Effector memory CD8-positive, alpha-beta T cell (primary cell): Measurements from ENCODE around the gene VSX2.

Experiments
- ATAC-seq: fragments of 150-1000 bp; cut with Tn5 transposase; replicated peaks from 2 replicates; pipeline ENCODE4 v1.10.0; 2021; ENCODE audit warnings: mild to moderate bottlenecking, moderate library complexity
- DNase-seq, 3 experiments: peaks; one replicate each; pipeline ENCODE4 v3.0.0; 2021
- H3K27ac Mint-ChIP-seq, 2 donors: one replicate each; pipeline ENCODE4 v1.8.0; 2022; ENCODE audit warnings: mild to moderate bottlenecking in 2 of 2, mixed read lengths in 2 of 2, moderate library complexity in 2 of 2
- H3K27me3 Mint-ChIP-seq, 2 donors: one replicate each; pipeline ENCODE4 v1.8.0; 2022; ENCODE audit warnings: mixed read lengths in 2 of 2
- H3K36me3 Mint-ChIP-seq: one replicate; pipeline ENCODE4 v1.8.0; 2022; ENCODE audit warnings: mild to moderate bottlenecking, moderate library complexity, mixed read lengths; ENCODE audit not compliant: insufficient read depth
- H3K4me1 Mint-ChIP-seq, 2 donors: one replicate each; pipeline ENCODE4 v1.8.0; 2022; ENCODE audit warnings: low read depth in 2 of 2, mixed read lengths in 2 of 2
- H3K4me3 Mint-ChIP-seq, 2 donors: one replicate each; pipeline ENCODE4 v1.8.0; 2022; ENCODE audit warnings: mild to moderate bottlenecking in 2 of 2, mixed read lengths in 2 of 2, moderate library complexity in 2 of 2
- H3K9me3 Mint-ChIP-seq, 2 donors: one replicate each; pipeline ENCODE4 v1.8.0; 2022; ENCODE audit warnings: mixed read lengths in 2 of 2

VSX2 gene

DNA sequence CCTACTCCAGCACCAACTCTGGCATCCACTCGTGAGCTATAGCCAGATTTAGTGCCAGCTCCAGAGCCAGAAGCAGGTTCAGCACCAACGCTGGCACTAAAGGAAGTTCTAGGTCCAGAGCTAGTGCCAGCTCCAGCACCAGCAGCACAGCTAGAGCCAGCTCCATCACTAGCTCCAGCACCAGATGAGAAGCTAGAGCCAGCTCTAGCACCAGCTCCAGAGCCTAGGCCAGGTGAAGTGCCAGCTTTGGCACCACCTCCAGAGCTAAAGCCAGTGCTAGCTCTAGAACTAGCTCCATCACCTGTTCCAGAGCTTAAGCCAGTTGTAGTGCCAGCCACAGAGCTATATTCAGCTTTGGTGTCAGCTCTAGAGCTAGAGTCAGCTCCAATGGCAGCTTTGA lies 38.8 kb downstream of the VSX2 start:
- Mint-ChIP-seq H3K27ac (no peak overlapping the region), H3K36me3 (peaks cover 12% of the 10 kb centered on the region), H3K27me3 (peaks cover 0 to 6% of the 10 kb centered on the region in 2 donors), H3K9me3 (peaks cover 0 to 5% of the 10 kb centered on the region in 2 donors), H3K4me3 (no peak overlapping the region), H3K4me1 (no peaks in the 10 kb centered on the region)
- no peak for DNase-seq
- no peak for ATAC-seq

- H3K27me3 Mint-ChIP-seq, result no peaks in the 10 kb centered on the region
- peaks cover 31% of the 10 kb centered on the region for H3K36me3 Mint-ChIP-seq
- peaks cover 0 to 5% of the 10 kb centered on the region in 2 donors for H3K9me3 Mint-ChIP-seq
- no peak overlapping the region for H3K4me3 Mint-ChIP-seq
- H3K27ac Mint-ChIP-seq, result no peak overlapping the region
- no peak for DNase-seq
- no peak for ATAC-seq
- H3K4me1 Mint-ChIP-seq, result peaks cover 0 to 2% of the 10 kb centered on the region in 2 donors
Measured at GRCh38 chr14:74281069-74281468, 41.8 kb downstream of the VSX2 start.

GRCh38 chr14:74286736-74287135 lies 47.5 kb downstream of the VSX2 start:
- no peak for ATAC-seq
- Mint-ChIP-seq H3K27me3 (no peaks in the 10 kb centered on the region), H3K4me1 (peaks cover 0 to 2% of the 10 kb centered on the region in 2 donors), H3K36me3 (peaks cover 61% of the 10 kb centered on the region), H3K27ac (peak overlapping the region in 1 of 2 donors; percentile 68), H3K9me3 (no peaks in the 10 kb centered on the region), H3K4me3 (no peak overlapping the region)
- DNase-seq, result no peak

DNA sequence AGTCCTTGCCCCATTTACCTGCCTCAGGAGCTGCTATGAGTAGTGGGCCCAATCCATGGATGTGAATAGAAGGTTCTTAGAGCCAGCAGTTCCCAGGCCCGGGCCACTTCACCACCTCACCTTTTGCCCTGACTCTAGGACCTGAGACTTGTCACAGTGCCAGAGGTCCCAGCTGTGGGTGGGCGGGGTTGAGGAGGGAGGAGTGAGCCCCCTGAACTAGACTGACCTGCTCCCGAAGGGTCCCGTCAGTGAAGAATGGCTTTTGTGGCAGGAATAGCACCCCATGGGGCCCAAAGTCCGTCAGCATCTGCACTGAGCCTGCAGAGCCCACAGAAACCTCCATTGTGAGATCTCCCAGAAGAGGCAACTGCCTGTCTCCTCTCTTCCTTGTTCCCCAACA lies 50.6 kb downstream of the VSX2 start:
- Mint-ChIP-seq H3K36me3 (peaks cover 45% of the 10 kb centered on the region), H3K4me3 (no peak overlapping the region), H3K4me1 (peaks cover 0 to 2% of the 10 kb centered on the region in 2 donors), H3K9me3 (no peaks in the 10 kb centered on the region), H3K27me3 (no peaks in the 10 kb centered on the region), H3K27ac (no peak overlapping the region)
- ATAC-seq (no peak), DNase-seq (no peak)

DNA sequence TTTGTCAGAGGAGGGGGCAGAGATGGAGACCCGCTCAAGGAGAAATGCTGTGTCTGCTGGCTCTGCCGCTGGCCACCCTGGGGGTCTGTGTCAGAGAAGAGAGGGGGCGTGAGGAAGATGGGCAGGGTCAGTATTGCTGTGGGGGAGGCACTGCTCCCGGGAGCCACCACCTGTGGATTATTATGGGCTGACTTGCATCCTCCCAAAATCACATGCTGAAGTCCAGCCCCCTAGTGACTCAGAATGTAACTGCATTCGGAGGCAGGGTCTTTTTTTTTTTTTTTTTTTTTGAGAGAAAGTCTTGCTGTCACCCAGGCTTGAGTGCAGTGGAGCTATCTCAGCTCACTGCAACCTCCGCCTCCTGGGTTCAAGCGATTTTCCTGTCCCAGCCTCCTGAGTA lies 51.2 kb downstream of the VSX2 start:
- no peak for ATAC-seq
- peaks cover 0 to 2% of the 10 kb centered on the region in 2 donors for H3K4me1 Mint-ChIP-seq
- H3K9me3 Mint-ChIP-seq, result no peaks in the 10 kb centered on the region
- no peak for DNase-seq
- H3K4me3 Mint-ChIP-seq, result no peak overlapping the region
- H3K36me3 Mint-ChIP-seq, result peaks cover 41% of the 10 kb centered on the region
- H3K27ac Mint-ChIP-seq, result no peak overlapping the region
- no peaks in the 10 kb centered on the region for H3K27me3 Mint-ChIP-seq

- ATAC-seq (no peak), DNase-seq (no peak)
- no peaks in the 10 kb centered on the region for H3K27me3 Mint-ChIP-seq
- H3K9me3 Mint-ChIP-seq, result no peaks in the 10 kb centered on the region
- H3K4me3 Mint-ChIP-seq, result no peak overlapping the region
- peaks cover 0 to 8% of the 10 kb centered on the region in 2 donors for H3K4me1 Mint-ChIP-seq
- peaks cover 28% of the 10 kb centered on the region for H3K36me3 Mint-ChIP-seq
- H3K27ac Mint-ChIP-seq, result peak overlapping the region in 1 of 2 donors; percentile 49
Measured at GRCh38 chr14:74292061-74292460, 52.8 kb downstream of the VSX2 start.

- Mint-ChIP-seq H3K27ac (peak overlapping the region in 1 of 2 donors; percentile 67), H3K36me3 (peaks cover 33% of the 10 kb centered on the region), H3K9me3 (no peaks in the 10 kb centered on the region)
Measured at GRCh38 chr14:74293606-74294005, 54.4 kb downstream of the VSX2 start.

DNA sequence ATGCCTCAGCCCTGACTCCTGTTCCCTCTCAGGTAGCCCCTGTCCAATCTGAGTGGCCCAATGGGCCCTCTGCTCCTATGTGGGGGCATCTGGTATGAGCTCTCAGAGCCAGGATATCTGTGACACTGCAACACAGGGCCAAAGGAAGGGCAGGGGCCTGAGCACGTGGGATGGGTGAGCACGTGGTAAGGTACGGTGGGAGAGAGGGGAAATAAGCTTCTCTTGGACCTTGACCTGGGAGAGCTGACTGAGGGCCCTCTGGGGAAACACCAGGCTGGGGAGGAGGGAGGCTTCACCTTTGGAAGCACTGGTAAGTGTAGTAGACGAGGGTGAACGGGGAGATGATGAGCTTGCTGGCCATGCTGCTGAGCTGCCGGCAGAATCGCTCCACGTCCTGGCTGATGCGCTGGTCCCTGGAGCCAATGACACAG lies 56.8 kb downstream of the VSX2 start:
- Mint-ChIP-seq H3K4me3 (no peak overlapping the region), H3K27me3 (no peaks in the 10 kb centered on the region), H3K36me3 (peaks cover 24% of the 10 kb centered on the region), H3K9me3 (no peaks in the 10 kb centered on the region), H3K4me1 (peaks cover 12 to 22% of the 10 kb centered on the region in 2 donors), H3K27ac (peak overlapping the region in 1 of 2 donors; percentile 35)
- ATAC-seq (no peak), DNase-seq (no peak)

More at GRCh38 chr14:74293606-74294005, 54.4 kb downstream of the VSX2 start:
- H3K27me3 Mint-ChIP-seq, result no peaks in the 10 kb centered on the region
- H3K4me3 Mint-ChIP-seq, result no peak overlapping the region
- peaks cover 5 to 14% of the 10 kb centered on the region in 2 donors for H3K4me1 Mint-ChIP-seq
- DNase-seq, result no peak
- no peak for ATAC-seq

GRCh38 chr14:74297986-74298385 lies 58.7 kb downstream of the VSX2 start:
- DNase-seq (no peak), ATAC-seq (no peak)
- H3K9me3 Mint-ChIP-seq, result no peaks in the 10 kb centered on the region
- H3K27ac Mint-ChIP-seq, result peak overlapping the region; percentile 12 to 70
- peaks cover 24% of the 10 kb centered on the region for H3K36me3 Mint-ChIP-seq
- no peaks in the 10 kb centered on the region for H3K27me3 Mint-ChIP-seq
- H3K4me1 Mint-ChIP-seq, result peaks cover 26 to 36% of the 10 kb centered on the region in 2 donors
- H3K4me3 Mint-ChIP-seq, result no peak overlapping the region

GRCh38 chr14:74299061-74299545 lies 59.9 kb downstream of the VSX2 start:
- H3K4me1 Mint-ChIP-seq, result peaks cover 32 to 38% of the 10 kb centered on the region in 2 donors
- H3K27me3 Mint-ChIP-seq, result no peaks in the 10 kb centered on the region
- H3K4me3 Mint-ChIP-seq, result peak overlapping the region; percentile 9 to 10
- no peak for DNase-seq
- ATAC-seq, result peak; percentile 11
- H3K27ac Mint-ChIP-seq, result peak overlapping the region; percentile 12 to 39
- H3K9me3 Mint-ChIP-seq, result no peaks in the 10 kb centered on the region
- H3K36me3 Mint-ChIP-seq, result peaks cover 30% of the 10 kb centered on the region

DNA sequence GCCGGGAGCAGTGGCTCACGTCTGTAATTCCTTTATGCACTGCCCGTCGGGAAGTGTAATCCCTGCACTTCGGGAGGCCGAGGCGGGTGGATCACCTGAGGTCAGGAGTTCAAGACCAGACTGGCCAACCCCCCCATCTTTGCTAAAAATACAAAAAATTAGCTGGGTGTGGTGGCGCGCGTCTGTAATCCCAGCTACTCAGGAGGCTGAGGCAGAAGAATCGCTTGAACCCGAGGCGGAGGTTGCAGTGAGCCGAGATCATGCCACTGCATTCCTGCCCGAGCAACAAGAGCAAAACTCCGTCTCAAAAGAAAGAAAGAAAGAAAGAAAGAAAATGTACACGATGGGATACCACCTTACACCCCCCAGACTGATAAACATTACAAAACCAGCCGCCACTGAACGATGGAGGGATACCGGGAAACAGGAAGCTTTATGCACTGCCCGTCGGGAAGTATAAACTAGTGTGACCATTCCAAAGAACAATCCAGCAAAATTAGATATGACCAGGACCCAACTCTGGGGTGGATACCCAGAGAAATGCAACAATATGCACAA lies 62.4 kb downstream of the VSX2 start:
- Mint-ChIP-seq H3K27me3 (no peaks in the 10 kb centered on the region), H3K4me1 (peaks cover 32% of the 10 kb centered on the region in 2 donors), H3K36me3 (peaks cover 31% of the 10 kb centered on the region), H3K9me3 (no peaks in the 10 kb centered on the region), H3K4me3 (peak overlapping the region; percentile 90 to 100), H3K27ac (peak overlapping the region; percentile 89 to 98)
- ATAC-seq (no peak), DNase-seq (no peak)

DNA sequence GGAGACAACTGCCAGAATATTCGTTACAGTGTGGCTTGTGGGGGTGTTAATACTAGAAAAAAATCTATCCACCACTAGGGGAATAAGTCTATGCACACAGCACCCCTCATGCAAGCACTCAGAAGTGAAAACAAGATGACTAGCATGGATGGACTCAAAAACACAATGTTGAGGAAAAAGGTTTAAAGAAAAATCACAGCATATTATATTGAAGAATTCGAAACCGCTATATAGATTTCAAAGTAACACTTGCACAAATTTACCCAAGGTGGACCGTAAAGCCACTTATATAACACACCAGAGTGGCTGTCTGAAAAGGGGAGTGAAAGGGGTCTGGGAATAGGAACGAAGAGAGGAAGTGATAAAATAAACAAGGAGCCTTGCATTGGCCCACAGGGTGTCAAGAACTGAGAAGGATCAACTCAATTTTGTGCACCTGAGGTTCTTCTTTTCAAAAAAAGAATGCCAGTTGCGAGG lies 62.9 kb downstream of the VSX2 start:
- peaks cover 32% of the 10 kb centered on the region in 2 donors for H3K4me1 Mint-ChIP-seq
- DNase-seq (peak; percentile 7 to 37 (median 19)), ATAC-seq (peak; percentile 77)
- no peaks in the 10 kb centered on the region for H3K9me3 Mint-ChIP-seq
- H3K36me3 Mint-ChIP-seq, result peaks cover 31% of the 10 kb centered on the region
- H3K4me3 Mint-ChIP-seq, result peak overlapping the region; percentile 90 to 100
- no peaks in the 10 kb centered on the region for H3K27me3 Mint-ChIP-seq
- H3K27ac Mint-ChIP-seq, result peak overlapping the region; percentile 89 to 98

DNA sequence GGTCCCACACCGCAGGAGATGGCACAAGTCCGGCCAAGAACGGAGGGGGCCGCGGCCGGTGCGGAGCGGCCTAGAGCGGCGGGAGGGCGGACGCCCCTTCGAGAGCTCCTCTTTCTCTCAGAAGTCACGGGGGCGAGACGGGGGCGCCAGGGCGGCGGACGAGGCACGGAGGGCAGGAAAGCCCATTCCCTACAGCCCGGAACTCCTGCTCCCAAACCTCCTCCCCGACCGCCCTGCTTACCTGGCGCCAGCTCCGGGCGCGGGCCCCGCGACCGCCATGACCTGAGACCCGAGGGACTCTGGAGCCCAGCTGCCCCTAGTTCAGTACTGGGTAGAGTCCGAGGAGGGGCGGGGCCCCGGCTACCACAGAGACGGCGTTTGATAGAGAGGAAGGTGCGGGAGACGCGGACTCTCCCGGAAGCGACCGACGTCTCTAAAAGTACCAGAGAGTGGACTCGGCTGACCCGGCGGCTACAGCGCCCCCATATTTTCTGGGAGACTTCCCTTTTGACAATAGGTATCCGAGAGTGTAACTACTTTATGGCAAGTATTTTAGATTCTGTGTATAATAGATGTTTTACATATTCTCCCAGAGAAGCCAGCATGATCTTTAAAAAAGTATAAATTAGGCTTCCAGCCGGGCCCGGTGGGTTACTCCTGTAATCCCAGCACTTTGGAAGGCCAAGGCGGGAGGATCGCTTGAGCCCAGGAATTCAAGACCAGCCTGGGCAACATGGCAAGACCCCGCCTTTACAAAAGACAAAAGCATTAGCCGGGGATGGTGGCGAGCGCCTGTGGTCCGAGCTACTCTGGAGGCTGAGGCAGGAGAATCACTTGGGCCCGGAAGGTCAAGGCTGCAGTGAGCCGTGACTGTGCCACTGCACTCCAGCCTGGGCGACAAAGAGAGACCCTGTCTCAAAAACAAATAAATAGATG lies 63.7 kb downstream of the VSX2 start, which contains the start of gene ABCD4:
ABCD4 (minus strand) TSS at position 301 of the 936 bp plus-strand sequence; CDS start at position 279, 22 bp downstream.
- DNase-seq (peak; percentile 78 to 81 (median 80)), ATAC-seq (peak; percentile 91)
- Mint-ChIP-seq H3K9me3 (no peaks in the 10 kb centered on the region), H3K27me3 (no peaks in the 10 kb centered on the region), H3K27ac (peak within 1 kb of the TSS; percentile 89 to 98), H3K4me1 (peaks cover 29 to 32% of the 10 kb centered on the region in 2 donors), H3K36me3 (peaks cover 29% of the 10 kb centered on the region), H3K4me3 (peak within 1 kb of the TSS; percentile 90 to 100)
